ENCODE measurements around the gene CLK4. TPM values are rescaled to one million over a fixed set of nuclear protein-coding genes. Genes with fewer than 3 reads are reported as not detected.

Gene CLK4
- total RNA-seq, 4 donors from 2014 or later = 11.4 to 36.7 (median 14.3) TPM

GRCh38 chr5:178641711-178642110 is 14.9 kb upstream of the CLK4 start:
- H3K36me3 ChIP-seq = no peaks in the 10 kb centered on the region
- DNase-seq (no peak), ATAC-seq (no peak)
- no peaks in the 10 kb centered on the region for H3K4me1 ChIP-seq
- no peak for TF ChIP-seq POLR2A (IDR thresholded peaks at IDR 0.05)
- no peak for TF ChIP-seq CTCF (IDR thresholded peaks at IDR 0.05 in 4 of 5, conservative IDR thresholded peaks at IDR 0.05 in 1 of 5)
- no peak overlapping the region for H3K27ac ChIP-seq
- no peak overlapping the region for H3K4me3 ChIP-seq
- in situ Hi-C loops (cut with MboI; ENCODE audit: low sequenced_read_pairs in 4 of 4) (no loop called here), intact Hi-C loops (cut with DNase I; ENCODE audit: low total_unique reads) (no loop called here)
- H3K9me3 ChIP-seq = no peaks in the 10 kb centered on the region
- H3K27me3 ChIP-seq = no peaks in the 10 kb centered on the region

DNA sequence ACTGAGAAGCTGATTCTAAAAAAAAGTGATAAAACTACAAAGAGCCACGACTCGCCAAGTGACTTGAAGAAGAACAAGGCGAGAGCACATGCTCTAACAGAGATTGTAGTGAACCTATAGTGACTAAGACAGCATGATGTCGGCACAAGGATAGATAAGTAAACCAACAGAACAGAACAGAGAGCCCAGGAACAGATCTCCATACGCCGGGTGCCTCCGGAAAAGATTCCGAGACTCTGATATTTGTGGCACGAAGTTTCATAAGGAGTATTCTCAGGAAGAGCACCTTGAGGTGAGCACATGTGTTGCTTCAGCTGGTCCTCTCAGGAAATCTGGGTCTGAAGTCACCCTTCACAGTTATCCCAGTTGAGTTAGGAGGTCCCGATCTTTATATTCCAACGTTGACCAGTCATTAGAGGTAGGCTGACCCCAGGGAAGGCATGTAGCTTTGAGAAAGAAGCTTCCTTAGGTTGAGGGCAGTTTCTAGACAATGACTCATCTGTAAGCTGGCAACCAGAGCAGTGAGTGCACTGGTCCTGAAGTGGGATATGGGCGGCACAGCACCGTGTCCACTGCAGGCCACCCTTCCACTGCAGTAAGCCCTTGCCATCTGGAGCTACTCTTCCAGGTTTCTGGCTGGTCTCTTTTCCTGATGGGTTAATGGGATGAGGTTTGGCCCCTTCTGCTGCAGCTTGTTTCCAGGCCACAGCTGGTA is 13.6 kb upstream of the CLK4 start:
- in situ Hi-C loops (cut with MboI; ENCODE audit: low sequenced_read_pairs in 4 of 4) = no loop called here
- no peak for ATAC-seq

GRCh38 chr5:178637356-178638074 is 10.7 kb upstream of the CLK4 start:
- in situ Hi-C loops (cut with MboI; ENCODE audit: low sequenced_read_pairs in 4 of 4) = no loop called here
- Histone ChIP-seq H3K9me3 (no peaks in the 10 kb centered on the region), H3K27me3 (no peaks in the 10 kb centered on the region), H3K27ac (no peak overlapping the region), H3K36me3 (no peaks in the 10 kb centered on the region), H3K4me3 (no peak overlapping the region), H3K4me1 (no peaks in the 10 kb centered on the region)
- TF ChIP-seq POLR2A (IDR thresholded peaks at IDR 0.05) (no peak), CTCF (IDR thresholded peaks at IDR 0.05 in 4 of 5, conservative IDR thresholded peaks at IDR 0.05 in 1 of 5) (no peak)
- ATAC-seq (no peak), DNase-seq (no peak)
- intact Hi-C loops (cut with DNase I; ENCODE audit: low total_unique reads) = no loop called here

More for the DNA sequence above, 13.6 kb upstream of the CLK4 start:
- Histone ChIP-seq H3K27me3 (no peaks in the 10 kb centered on the region), H3K9me3 (no peaks in the 10 kb centered on the region), H3K36me3 (no peaks in the 10 kb centered on the region), H3K27ac (no peak overlapping the region), H3K4me1 (no peaks in the 10 kb centered on the region), H3K4me3 (no peak overlapping the region)
- no peak for TF ChIP-seq POLR2A (IDR thresholded peaks at IDR 0.05)
- TF ChIP-seq CTCF (IDR thresholded peaks at IDR 0.05 in 4 of 5, conservative IDR thresholded peaks at IDR 0.05 in 1 of 5) = no peak
- DNase-seq = no peak
- intact Hi-C loops (cut with DNase I; ENCODE audit: low total_unique reads) = no loop called here

DNA sequence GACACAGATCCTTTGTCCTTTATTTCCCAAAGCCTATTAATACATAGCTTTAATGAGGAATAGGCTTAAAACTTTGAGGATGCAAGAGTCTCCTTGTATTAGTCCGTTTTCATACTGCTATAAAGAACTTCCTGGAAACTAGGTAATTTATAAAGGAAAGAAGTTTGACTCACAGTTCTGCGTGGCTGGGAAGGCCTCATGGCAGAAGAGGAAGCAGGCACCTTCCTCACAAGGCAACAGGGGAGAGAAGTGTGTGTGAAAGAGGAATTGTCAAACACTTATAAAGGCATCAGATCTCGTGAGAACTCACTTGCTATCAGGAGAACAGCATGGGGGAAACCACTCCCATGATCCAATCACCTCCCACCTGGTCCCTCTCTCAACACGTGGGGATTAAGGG is 5.4 kb upstream of the CLK4 start:
- no peak for ATAC-seq
- no peaks in the 10 kb centered on the region for H3K36me3 ChIP-seq
- no peaks in the 10 kb centered on the region for H3K9me3 ChIP-seq
- no peak for TF ChIP-seq CTCF (IDR thresholded peaks at IDR 0.05 in 4 of 5, conservative IDR thresholded peaks at IDR 0.05 in 1 of 5)
- TF ChIP-seq POLR2A (IDR thresholded peaks at IDR 0.05) = no peak
- no peaks in the 10 kb centered on the region for H3K27me3 ChIP-seq
- in situ Hi-C loops (cut with MboI; ENCODE audit: low sequenced_read_pairs in 4 of 4) = no loop called here
- H3K27ac ChIP-seq = no peak overlapping the region
- intact Hi-C loops (cut with DNase I; ENCODE audit: low total_unique reads) = no loop called here
- H3K4me1 ChIP-seq = peaks cover 0 to 3% of the 10 kb centered on the region in 2 donors
- DNase-seq = no peak
- no peak overlapping the region for H3K4me3 ChIP-seq

All from gastrocnemius medialis (tissue), 4 donors.